GM18505 (cell line): ENCODE results near the gene AATF.

Source experiments
- ATAC-seq: cut with Tn5 transposase; IDR thresholded peaks from one replicate; pipeline ENCODE4 v1.9.1; 2021; ENCODE audit not compliant: unreplicated experiment
- POLR2A ChIP-seq: IDR thresholded peaks from 4 replicates; pipeline ENCODE4 v1.6.1; 2011; ENCODE audit warnings: borderline replicate concordance; ENCODE audit not compliant: insufficient read depth, insufficient read length; ENCODE audit errors: extremely low read depth

AATF gene

DNA sequence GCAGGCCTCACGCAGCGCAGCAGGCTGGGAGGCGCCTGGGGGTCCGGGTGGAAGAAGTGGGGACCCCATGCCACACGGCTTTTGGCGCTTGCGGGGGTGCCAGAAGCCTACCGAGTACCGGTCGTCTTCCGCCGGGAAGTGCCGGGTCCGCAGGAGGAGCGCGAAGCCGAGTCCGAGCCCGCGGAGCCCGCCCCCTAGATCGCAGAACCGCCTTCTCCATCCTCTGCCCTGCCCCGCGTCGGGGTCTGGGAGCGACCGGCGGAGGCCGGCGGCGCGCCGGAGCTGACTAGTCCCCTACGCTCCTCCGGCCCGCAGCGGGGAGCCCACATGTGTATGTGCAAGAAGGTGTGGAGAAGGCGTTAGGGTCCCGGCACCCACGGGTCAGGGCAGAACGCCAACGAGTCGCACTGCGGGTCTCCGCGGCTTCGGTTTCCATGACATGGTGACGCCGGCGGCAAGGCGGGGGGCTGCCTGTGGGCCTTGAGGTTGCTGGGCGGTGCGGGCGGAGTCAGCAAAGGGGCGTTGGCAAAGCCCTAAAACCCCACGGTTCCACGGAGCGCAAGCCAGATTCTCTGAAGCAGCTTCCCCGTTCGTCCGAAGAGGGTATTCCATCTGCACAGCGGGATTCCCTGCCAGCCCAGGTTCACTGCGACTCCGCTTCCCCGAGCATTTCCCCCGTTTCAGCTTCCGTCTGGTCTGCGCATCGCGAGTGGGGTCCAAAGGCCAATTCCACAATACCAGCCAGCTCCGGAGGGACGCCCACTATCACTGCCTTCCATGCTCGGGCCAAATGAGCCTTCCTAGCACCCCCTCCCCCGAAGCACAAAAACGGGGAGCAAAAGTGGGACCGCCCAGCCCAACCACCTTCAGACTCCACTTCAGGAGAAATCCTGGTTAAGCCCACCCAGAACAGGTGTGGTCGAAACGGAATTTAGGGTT lies 13.8 kb upstream of the AATF start:
- TF ChIP-seq POLR2A = no peak
- no peak for ATAC-seq

DNA sequence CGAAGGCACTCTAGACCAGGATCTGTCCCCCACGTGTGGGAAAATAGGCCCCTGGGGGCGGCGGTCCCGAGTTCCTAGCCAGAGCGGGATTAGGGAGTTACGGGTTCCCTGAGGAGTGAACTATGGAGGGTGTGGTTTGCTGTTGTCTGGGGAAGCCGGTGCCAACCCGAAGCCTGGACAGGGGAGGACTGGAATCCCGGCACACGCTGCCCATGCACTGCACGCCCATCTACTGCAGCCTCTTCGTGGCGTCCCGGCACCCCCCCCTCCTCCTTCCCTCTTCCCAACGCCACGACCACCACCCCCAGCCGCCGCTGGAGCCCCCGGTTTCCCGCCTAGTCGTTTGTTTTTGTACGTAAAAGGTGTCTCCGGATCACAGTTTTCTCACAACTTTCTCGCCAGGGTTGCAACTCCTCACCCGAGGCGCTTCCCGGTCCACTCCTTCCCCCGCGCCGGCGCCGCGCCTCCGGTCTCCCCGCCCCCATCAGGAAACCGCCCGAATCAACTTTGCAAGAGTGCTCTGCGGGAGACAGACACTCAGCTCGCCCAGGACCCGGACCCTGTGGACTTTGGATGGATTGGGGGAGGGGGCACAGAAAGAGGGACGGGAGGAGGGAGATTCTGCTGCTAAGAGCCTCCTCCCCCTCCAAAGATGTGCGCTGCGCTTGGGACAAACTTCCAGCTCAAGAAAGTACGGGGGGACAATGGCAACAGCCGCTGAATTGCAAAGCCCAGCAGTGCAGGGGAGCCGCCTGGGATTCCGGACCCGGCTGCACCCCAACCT lies 12.9 kb upstream of the AATF start:
- no peak for ATAC-seq
- no peak for TF ChIP-seq POLR2A

DNA sequence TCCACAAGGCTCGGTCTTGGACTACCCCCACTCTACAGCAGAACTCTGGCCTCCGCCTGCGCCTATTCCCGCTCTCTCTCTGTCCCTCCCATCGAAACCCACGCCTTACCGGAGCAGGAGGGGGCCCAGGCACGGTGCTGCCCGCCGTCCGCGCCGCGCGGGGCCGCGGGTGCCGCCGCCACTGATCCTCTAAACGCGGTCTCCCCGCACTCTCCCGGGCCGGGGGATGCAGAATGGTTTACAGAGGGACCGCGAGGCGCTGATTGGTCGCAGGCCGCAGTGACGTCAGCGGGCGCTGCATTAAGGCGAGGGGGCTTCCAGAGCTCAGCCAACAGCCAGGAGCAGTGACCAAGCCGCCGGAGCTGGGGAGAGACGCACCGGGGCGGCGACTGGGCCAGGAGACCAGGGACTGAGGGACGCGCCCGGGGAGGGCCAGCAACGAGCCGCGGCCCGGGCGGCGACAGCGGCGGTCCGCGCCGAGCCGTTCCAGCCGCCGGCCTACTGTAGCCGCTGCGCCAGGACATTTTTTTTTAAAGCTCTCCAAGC lies 12.2 kb upstream of the AATF start:
- TF ChIP-seq POLR2A = no peak
- no peak for ATAC-seq

DNA sequence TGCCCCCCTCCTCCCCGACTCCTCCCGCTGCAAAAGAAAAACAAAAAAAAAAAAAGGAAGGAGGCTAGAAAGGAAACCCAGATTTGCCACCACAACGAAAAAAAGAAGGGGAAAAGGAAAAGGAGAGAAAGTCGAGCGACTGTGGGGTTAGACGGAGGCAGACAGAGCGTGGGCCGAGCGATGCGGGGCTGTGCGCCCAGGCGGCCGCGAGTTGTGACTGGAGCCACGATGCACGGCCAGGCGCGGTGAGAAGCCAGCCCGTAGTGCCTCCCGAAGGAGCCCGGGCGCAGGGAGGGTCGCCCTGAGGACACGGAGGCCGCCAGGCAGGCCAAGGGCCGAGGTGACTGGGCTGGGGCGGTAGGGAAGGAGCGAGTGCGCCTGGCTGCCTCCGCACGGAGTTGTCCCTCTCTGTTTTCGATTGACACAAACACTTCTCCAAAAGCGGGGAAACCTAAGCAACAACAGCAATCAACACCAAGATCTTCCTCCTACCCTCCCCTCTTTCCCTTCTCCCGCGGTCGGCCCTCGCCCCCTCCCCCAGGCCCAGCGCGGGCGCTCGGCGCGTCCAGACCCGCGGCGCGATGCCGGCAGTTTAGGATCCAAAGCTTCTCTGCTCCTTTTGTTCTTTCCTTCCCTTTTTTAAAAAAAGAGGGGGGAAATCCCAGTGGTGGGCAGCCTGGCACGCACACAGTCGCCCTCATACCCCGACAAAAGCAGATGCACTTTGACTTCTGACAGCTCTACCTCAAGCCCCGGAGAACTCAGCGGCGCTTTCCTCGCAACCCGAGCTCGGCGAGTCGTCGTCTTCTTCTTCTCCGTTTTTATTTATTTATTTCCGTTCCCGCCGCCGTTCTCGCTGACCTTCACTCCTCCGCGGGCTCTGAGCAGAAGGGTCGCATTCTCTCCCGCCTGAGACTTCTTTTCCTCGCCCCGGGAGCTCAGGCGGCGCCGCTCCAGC lies 11.5 kb upstream of the AATF start, which contains the start of gene LHX1:
Gene LHX1, plus strand, starts transcription at position 475 of the 958 bp plus-strand sequence. CDS start 723 bp downstream, outside the sequence.
- no peak for TF ChIP-seq POLR2A
- no peak for ATAC-seq

DNA sequence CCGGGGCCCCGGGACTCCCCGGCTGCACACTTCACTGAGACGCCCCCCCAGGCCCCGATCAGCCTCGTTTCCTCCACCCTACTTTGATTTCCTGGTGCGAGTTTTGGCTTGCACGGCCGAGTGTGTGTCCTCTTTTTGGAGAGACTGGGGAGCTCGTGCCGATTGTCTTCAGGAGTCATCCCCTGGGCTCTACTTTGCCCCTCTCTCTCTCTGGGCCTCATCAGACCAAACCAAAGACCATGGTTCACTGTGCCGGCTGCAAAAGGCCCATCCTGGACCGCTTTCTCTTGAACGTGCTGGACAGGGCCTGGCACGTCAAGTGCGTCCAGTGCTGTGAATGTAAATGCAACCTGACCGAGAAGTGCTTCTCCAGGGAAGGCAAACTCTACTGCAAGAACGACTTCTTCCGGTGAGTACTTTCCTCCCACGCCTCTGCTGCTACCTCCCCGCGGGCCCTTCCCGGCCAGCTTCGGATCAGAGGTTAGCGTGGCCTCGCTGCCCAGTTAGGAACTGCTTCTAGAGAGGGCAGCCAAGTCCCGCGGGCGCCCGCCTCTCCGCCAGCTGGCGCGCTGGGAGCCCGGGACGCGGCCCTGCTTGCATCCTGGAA lies 10.7 kb upstream of the AATF start:
- no peak for TF ChIP-seq POLR2A

DNA sequence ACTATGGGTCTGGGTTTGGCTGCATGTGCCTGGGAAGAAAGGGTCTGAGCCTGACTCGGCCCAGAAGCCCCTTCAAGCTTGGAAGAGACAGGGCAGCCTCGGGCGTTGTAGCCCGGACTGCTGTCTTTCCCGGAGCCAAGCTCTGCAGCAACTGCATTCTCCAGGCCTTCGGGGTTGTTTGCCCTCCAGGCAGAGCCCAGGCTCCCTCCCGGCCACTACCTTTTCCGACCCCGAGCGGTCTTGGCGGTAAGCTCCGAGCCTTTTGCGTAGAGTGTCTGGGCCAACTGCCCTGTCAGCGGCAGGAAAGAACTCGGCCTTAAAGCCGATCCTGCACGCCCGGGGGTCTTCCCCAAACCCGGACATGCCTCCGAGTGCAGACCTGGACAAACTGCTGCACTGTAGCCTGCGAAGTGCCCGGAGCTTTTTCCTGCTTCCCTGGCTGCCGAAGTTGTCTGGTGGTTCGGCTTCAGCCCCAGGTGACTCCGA lies 10.1 kb upstream of the AATF start:
- TF ChIP-seq POLR2A = no peak
- ATAC-seq = no peak

More for the DNA sequence above, 10.7 kb upstream of the AATF start:
- no peak for ATAC-seq

DNA sequence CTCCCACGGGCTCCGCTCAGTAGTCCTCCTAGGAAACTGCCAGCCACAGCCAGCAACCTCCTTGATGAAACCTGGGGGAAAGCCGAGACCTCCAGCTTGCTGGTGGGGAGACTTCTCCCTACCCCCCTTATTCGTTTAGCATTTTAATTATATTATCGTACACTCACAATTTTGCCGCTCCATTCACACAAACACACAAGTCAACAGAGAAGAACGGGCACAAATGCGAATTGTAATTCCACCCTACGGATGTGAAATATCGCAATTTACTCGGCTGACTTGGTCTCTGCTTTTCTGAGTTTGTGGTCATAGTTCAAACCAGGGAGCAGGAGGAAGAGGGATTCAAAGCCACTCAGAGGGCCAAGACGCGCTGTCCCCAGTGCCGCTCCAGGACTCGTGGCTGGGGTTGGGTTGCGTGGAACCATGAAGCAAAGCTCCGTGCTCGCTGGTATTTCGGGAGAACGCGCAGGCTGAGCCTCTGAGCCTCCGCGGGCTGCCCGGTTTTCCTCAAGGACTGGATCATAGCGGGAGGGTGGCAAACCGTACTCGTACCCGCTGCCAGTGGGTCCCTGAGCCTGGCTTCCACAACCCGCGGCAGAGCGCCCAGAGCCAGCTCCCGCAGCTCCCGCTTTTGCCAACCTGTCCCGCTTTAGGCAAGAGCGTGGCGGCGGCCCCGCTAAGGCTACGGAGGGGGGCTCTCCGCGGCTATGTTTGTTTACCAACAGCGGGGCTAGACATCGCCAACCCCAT lies 9.5 kb upstream of the AATF start:
- no peak for ATAC-seq
- TF ChIP-seq POLR2A = no peak

DNA sequence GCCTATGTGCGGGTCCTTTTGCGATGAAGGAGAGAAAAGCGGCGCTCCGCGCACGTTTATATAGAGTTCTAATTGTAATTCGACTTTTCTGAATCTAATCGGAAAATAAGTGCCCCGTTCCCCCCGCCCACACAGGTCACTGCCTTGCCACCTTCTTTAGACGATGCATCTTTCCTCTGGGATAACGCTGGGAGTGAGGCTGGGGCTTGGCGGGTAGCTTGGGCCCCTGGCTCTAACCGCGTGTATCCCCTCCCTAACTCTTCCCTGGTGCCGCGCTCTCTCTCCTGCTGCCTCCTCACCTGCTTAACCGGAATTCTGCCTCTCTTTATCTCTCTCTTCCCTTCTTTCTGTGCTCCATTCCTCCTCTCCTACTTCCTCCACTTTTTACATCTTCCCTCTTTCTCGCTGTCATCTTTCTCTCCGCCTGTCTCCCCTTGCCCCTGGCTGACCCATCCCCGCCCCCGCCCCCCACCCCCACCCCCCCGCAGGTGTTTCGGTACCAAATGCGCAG lies 8.9 kb upstream of the AATF start:
- no peak for ATAC-seq
- no peak for TF ChIP-seq POLR2A

DNA sequence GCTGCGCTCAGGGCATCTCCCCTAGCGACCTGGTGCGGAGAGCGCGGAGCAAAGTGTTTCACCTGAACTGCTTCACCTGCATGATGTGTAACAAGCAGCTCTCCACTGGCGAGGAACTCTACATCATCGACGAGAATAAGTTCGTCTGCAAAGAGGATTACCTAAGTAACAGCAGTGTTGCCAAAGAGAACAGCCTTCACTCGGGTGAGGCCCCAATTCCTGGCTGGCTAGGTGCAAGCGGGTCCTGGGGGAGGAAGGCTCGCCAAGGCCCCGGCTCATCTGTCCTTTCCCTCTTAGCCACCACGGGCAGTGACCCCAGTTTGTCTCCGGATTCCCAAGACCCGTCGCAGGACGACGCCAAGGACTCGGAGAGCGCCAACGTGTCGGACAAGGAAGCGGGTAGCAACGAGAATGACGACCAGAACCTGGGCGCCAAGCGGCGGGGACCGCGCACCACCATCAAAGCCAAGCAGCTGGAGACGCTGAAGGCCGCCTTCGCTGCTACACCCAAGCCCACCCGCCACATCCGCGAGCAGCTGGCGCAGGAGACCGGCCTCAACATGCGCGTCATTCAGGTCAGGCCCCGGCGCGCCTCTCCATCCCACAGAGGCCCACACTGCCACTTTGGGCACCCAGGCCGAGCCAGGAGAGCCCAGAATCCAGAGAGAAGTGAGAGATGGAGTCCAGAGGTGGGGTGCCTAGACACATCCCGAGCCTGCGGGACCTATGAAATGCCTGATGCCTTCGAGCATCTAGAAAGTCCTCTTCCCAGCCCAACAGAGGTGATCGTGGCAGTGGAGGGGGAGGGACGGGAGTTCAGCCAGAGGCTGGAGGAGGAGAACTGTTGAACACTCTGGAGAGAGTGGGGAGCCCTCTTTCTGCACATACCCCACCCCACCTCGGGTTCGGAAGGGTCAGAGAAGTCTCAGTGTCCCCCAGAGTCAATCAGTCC lies 8.2 kb upstream of the AATF start:
- no peak for TF ChIP-seq POLR2A
- no peak for ATAC-seq
